HL-60/S4 (cell line): ENCODE results near the gene PDE8A.

Experiments
- in situ Hi-C: fragments of 300-500 bp; cut with MboI; formaldehyde crosslinking; loops from 2 replicates; pipeline ENCODE4 v1.14.3; 2022; ENCODE audit warnings: low sequenced_read_pairs

PDE8A gene

DNA sequence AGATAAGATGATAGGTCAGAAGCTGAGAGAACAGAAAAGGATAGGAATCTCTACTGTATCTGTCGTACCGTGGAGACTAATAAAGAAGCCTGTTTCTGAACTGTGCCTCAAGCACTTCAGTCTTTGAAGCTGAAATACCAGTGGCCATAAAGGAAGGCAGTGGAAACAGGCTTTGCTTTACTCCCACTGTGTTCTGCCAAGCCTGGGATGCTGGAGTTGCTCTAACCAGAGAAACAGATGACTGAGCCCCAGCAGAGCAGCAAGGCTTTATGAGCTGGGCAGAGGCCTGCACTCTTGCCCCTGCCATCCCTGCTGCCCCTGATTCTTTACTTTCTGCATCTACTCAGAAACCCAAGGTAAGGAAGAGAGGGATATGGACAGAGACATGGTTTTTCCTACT lies 89.4 kb downstream of the PDE8A start:
- in situ Hi-C loops = no loop called here

DNA sequence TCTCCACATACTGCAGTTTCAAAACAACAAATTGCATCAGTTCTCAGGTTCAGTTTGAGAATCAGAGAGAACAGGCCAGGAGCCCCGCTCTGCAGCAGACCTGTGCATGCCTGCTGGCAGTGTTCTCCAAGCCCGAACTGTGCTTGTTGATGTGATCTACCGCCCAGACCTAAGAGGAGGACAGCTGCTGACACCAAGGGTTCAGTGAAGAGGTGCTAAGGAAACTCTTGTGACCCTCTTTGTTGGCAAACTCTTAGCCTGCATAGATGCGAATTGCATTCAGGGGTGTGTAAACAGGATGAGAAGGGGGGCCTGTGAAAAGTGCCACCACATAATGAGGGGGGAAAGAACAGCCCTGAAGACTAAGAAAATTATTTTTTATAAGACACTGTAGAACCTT lies 89.8 kb downstream of the PDE8A start:
- in situ Hi-C loops = no loop called here

DNA sequence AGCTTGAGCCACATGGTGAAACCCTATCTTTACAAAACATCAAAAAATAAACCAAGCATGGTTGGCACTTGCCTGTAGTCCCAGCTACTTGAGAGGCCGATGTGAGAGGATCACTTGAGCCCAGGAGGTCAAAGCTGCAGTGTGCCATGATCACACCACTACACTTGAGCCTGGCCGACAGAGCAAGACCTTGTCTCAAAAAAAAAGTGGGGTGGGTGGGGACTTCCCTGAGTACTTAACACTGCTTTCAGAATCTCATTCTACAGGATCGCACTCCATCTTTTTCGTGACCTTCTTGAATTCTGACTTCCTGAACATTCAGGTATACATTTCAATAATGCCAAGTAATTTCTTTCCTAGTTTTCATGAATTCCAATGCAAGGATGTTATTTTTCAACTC lies 91.3 kb downstream of the PDE8A start:
- in situ Hi-C loops = no loop called here

DNA sequence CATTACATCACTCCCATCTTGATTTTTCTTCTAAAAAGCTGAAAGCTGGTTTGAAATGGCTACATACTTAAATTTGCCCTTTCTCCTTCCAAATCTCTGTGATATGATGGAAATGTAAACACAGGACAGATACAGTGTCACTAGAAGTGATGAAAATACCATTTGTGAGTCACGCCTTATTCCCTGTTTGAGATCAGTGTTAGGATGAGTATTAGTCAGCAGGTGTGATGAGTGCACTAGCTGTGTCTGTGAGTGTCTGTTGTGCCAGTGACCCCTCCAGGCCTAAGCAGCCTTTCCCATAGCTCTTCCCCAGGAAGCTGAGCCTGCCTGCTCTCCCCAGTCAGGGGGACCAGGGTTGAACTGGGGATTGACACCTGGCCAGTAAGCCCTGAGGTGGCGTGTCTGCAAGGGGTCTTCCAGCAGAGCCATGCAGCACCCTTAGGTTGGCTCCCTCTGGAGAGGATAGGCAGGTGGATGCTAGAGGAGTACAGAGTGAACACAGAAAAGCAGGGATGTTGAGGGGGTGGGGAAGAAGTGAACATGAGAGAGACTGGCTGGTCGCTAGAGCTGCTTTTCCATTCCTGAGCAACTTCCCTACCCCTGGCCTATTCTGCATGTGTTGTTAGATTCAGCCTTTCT lies 92.0 kb downstream of the PDE8A start:
- in situ Hi-C loops = no loop called here

DNA sequence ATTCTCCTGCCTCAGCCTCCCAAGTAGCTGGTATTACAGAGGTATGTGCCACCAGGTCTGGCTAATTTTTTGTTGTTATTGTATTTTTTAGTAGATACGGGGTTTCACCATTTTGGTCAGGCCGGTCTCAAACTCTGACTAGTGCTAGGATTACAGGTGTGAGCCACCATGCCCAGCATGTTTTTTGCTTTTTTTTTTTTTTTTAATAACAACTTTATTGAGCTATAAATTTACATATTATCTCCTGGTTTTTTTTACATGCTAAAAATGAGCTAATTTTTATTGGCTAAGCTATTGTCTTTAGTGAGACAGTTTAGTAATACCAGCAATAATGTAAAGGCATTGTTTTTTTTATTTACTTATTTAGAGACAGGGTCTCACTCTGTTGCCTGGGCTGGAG lies 105.2 kb downstream of the PDE8A start:
- in situ Hi-C loops = loop anchor here (10.0 kb wide), 1 partner anchor 62 kb away; no protein-coding TSS in a partner anchor

DNA sequence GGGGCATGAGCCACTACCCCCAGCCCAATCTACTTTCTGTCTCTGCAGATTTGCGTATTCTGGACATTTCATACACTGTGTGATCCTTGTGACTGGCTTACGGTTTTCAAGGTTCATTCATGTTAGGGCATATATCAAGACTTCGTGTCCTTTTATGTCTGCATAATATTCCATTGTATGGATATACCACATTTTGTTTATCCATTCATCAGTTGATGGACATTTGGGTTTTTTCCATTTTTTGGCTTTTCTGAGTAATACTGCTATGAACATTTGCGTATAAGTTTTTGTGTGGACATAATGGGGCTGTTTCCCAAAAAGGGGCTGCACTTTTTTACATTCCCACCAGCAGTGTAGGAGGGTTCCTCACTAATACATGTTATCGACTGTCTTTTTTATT lies 106.6 kb downstream of the PDE8A start:
- in situ Hi-C loops = loop anchor here (10.0 kb wide), 1 partner anchor 63 kb away; no protein-coding TSS in a partner anchor

DNA sequence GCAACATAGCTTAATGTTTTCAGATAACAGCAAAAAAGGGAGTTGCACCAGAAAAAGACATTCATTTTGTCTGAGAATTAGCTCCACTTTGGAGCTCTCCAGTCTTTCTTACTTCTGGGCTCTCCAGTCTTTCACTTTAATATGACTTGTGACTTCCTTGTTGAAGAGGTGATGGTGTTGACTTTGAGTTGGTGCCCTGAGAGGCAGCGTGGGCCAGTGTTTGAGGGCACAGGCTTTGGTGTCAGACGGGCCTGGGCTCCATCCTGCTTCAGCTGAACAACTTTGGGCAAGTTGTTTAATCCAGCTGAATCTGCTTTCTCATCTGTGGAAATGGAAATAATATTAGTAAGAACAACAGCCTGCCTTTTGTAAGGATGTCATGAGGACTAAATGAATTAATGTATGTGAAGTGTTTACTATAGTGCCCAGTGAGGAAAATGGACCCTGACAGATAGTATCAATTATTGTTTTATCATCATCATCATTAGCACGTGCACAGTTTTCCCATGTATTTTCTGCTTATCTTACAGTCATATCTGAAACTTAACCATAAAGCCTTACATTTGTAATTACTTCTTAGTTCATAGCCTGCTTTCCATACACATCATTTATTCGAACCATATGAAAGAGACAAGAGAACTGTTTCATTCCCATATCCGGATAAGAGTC lies 108.4 kb downstream of the PDE8A start:
- in situ Hi-C loops = loop anchor here (10.0 kb wide), 1 partner anchor 65 kb away; no protein-coding TSS in a partner anchor

DNA sequence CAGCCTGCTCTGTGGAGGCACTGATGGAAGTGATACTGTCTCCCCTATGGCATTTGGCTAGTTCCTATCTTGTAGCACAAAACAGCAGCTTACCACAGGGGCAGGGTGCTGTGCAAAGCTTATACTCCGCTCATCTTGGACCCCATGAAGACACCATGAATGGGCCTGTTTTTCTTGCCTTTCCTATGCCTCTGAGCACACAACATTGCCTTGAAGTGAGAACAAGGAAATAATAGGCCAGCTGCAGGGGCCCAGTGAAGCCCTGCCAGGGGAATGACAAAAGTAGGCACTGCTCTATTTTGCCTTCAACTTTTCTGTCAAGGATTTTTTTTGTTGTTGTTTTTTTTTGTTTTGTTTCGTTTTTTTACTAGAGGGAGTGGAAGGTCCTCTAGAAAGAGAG lies 110.3 kb downstream of the PDE8A start:
- in situ Hi-C loops = no loop called here

DNA sequence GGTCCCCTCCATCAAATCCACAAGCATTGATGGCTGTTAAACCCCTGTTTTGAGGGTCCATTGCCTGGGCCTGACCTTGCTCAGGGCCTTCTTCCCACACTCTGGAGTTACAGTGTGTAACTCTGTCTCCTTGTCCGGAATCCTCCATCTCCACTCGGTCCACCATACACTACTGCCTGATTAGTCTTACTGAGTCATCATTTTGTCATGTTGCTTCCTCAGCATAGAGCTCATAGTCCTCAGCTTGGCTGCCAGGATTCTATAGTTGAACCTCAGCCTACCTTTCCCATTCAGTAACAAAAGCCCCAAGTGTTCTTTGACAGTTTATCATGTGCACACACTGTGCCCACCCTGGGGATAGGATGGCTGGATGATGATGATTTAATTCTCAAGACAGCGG lies 113.0 kb downstream of the PDE8A start:
- in situ Hi-C loops = no loop called here

DNA sequence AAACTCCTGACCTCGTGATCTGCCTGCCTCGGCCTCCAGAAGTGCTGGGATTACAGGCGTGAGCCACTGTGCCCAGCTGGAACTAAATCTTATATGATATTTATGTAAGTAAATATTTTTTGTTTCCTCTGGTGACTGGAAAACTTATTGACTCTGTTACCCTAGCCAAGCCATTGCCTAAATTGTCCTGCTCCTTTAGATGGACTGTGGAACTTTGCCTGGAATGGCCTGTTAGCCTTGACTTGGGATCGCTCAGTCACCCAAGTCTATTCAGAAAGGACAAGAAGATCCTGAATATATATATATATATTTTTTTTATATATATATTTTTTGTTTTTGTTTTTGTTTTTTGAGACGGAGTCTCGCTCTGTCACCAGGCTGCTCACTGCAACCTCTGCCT lies 113.9 kb downstream of the PDE8A start:
- in situ Hi-C loops = no loop called here

DNA sequence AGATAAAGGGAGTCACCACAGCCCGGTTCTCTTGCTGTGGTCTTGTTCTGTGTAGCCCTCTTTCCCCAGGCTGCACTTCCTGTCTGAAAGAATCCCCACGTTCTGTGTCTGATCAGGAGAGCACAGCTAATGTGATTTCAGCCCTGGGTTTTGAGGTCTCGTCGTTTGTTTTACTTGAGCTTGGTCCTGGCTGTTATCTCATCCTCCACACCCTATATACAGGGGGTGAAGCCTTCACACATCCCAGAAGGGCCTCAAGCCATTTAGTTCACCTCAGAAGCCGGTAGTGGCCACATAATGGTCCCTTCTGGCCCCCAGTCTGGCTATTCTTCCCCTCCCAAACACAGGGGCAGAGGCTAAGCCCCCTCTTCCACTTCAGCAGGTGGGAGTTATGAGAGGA lies 115.6 kb downstream of the PDE8A start:
- in situ Hi-C loops = no loop called here

DNA sequence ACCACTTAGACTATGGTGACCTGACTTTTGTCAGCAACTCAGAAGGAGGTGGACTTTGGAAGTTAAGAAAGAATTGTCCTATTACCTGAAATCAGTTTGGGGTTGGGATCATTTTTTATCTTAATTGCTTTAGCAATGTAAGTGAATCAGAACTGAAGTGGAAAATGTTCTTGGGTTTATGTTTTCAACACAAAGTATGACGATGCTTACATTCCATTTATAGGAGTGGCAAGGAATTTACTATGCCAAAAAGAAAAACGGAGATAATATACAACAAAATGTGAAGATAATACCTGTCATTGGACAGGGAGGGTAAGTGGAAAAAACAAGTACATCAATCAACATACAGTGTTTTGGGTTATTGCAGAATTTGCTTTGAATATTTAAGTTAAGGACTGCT lies 116.1 kb downstream of the PDE8A start:
- in situ Hi-C loops = no loop called here

DNA sequence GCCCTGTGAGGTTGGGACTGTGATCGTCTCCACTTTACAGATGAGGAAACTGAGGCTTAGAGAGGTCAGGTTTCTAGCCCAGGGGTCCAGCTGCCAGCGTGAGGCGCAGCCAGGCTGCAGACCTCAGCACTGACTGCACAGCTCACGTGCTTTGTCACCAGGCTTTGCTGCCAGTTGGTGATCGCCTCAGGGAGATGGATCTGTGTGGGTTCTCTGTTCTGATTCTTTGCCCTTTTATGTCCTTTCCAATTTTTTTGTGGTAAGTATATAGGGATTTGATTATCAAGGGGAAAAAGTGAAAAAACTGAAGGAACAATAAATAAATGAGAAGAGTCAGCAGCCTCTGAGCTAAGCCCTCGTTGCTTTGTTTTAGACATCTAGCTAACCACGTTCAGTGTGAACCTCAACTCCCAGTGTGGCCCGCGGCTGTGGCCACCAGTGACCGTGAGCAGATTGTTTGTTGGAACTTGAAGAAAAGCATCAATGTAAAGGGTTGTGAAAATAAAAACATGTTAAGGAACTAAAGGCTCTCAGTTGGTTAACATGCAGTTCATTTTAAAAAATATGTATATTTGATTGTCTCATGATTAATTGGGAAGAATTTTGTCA lies 117.6 kb downstream of the PDE8A start:
- in situ Hi-C loops = no loop called here

DNA sequence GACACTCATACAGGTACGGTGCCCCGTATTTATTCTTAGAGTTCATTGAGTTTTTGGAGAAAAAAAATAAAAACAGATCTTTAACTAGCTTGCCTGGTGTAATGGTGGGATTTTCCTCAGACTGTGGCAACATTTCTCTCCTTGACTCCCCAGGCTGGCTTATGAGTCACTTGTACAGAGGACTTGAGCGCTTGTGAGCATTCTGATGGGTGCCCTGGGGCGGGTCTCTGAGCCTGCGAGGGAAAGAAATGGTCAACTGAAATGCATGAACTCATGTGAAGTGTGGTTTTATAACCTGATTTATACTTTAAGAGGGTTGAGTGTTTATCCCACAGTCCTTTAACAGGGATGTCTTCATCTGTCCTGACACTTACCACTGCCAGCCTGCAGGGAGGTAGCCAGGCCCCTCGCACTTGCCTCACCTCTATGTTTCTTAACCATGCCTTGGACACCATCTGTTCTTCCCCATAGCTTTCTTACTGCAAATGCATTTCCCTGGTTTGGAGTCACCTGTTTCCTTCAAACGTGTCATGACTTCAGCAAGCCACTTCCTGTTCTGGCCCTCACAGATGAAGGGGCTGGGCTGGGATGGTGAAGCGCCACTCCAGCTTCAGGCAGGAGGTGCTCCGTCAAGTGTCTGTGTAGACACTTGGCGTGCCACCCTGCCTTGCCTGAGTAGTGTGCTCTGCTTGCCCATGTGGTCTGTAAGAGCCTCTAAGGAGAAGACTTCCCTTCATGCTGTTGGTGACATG lies 118.7 kb downstream of the PDE8A start:
- in situ Hi-C loops = no loop called here

DNA sequence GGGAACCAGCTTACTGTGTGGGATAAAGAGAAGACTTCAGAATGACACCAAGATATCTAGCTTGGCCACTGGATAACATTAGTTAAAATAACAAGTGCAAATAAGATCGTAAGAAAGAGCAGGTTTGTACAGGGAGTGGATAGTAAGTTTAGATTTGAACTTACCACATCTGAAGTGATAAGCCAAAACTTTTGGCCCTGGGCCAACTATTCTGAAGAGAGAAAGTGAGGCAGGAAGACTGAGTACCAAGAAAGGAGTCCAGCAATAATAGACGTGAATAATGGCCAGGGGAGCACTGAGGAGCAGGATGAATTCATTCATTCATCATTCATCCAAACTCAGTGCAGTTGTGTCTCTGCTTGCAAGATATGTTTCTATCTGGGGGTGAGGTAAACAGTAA lies 122.9 kb downstream of the PDE8A start:
- in situ Hi-C loops = no loop called here

DNA sequence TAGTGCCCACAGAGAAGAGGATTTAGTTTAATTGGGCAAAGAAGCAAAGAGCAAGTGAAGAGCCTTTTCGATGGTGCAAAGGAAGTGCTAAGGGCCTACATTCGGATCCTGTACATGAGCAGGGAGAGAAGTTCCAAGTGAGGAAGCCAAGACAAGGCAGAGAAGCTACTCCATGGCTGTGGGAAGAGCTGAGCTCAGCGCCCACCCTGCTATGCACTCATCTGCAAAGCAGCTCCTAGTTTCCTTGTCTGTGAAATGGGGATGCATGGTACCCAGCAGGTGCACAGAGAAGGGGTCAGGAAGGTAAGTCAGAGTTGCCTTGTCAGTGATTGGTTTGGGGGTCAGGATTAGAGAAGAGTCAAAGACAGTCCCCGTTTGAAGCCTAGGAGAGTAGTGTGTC lies 126.5 kb downstream of the PDE8A start:
- in situ Hi-C loops = no loop called here

DNA sequence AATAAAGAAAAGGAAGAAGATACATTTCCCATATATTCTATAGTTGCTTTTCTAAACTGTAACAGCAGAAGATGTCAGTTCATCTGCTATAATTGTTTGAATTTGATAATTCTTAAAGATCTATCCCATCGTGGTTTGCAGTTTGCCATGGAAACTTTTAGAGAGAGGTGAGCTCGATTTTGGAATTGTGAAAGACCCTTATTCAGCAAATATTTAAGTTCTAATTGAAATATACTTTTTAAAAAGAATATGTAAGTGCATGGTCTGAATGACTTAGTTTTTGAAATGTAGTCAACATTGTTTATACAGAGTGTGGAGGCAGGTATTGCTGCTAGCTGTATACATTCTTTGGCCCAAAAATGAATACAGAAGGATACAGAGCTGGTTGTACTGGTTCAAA lies 127.7 kb downstream of the PDE8A start:
- in situ Hi-C loops = no loop called here

DNA sequence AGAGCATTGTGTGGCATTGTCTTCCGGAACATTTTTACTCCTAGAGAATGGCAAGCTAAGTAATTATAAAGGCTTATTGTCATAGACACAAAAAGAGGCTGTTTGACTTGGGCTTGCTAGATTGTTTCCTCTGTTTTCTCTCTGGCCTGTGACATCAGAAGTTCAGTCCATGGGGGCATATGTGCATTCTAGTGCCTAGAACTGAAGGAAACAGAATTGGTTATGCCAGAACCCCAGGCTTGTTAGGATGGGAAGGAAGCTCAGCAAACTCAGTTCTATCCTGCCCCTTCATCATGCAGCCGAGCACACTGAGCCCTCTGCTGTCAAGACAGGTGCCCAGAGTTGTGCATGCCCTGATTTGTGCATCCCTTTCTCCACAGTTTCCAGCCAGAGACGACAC lies 131.3 kb downstream of the PDE8A start:
- in situ Hi-C loops = no loop called here

DNA sequence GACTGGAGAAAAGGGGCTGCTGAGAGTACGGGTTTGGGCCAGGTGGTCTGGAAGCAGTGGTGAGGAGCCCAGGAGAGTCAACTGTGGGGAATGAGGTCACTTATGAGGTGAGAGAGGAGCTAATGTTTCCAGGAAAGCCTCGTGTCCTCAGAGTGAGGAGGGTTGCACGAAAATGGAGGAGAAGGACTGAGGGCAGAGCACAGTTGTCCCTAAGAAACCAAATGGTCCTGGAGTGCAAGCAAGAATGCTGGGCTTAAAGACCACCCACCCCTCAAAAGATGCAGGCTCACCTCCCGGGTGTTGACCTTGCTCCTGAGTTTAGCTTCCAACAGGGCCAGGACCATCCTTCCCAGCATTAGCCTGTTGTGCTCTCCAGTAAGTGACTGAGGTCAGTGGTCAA lies 133.2 kb downstream of the PDE8A start:
- in situ Hi-C loops = no loop called here

DNA sequence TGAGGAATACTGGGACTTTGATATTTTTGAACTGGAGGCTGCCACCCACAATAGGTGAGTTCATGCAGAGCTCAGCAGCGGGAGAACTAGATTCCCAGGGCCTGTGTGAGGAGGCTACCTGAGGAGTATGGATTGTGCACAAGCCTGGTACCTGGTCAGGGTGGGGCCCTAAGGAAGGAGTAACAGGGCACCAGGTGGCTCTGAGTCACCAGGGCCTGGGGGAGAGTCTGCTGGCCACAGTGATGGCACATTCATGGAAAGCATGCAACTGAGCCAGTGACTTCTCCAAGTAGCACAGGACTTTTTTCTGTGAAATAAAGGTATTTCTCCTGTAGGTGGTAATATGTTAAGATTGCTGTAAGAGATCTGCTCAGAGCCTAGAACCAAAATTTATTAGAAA lies 134.4 kb downstream of the PDE8A start:
- in situ Hi-C loops = no loop called here

DNA sequence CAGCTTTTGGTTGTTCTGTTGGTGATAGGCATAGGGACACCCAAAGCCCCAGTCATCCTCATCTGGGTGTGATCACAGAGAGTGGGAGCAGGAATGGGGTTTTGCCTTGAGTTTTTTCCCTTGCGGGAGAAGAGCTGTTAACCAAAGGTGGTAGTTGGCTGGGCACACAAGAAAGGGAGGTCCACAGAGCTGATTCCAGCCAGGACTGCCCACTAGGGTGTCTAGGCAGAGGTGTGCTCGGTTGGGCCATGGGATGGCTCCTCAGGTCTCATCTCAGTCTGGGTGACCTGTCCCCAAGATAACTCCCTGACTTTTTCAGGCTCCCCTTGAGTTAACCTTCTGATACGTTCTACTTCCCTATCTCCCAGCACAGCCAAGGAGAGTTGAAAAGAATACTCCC lies 134.8 kb downstream of the PDE8A start:
- in situ Hi-C loops = no loop called here
